ENCODE measurements around the gene GLIS1. TPM values are rescaled to one million over a fixed set of nuclear protein-coding genes. Genes with fewer than 3 reads are reported as not detected.

The GLIS1 gene
- total and polyA plus RNA-seq, 2 experiments from 2014 or later = 0.26 to 0.31 TPM

- TF ChIP-seq CTCF (conservative IDR thresholded peaks at IDR 0.05; ENCODE audit: low read depth in 2 of 2) (no peak), EZH2phosphoT487 (IDR thresholded peaks at IDR 0.05; ENCODE audit: unreplicated experiment) (no peak), ZNF114 (CRISPR knock-in tag; IDR thresholded peaks at IDR 0.05) (no peak), ZNF331 (CRISPR knock-in tag; IDR thresholded peaks at IDR 0.05; ENCODE audit: low read depth) (no peak)
Measured at GRCh38 chr1:53656747-53657530, 82.0 kb downstream of the GLIS1 start (continued).

DNA sequence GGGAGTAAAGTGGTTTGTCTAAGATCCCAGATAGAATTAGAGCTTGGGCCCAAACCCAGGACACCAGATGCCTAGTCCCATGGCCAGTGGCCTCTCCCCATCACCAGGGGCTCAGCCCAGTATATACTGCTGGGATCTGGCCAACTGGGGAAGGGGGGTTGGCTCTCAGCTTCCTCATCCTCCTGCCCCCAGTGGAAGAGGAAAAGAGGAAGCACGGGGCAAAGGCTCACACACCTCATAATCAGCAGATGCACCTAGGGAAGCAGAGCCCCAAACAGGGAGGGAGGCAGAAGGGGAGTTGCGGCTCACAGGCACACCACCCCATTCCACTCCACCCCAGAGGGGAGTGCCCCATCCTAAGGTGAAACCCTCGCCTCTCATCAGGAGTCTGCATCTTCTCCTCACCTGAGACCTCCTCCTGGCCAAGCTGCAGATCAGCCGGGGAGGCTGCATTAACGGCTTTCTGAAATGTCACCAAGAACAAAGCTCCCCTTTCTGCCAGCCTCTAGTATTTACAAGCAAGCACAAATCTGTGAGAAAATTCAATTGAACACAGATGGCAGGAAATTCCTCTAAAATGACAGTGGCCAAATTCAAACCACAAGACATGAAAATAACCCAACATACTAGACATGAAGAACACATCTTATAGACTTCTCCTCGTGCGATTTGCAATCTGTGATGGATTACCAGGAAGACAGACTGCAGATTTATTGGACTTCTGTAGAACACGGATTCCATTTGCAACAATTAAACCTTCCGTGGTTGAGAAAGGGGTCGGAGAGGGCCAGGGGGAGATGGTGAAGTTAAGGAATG is 82.8 kb downstream of the GLIS1 start:
- no peaks in the 10 kb centered on the region for H3K79me2 ChIP-seq (replicated peaks; ENCODE audit: insufficient read depth)
- Mint-ChIP-seq H3K27ac (no peak overlapping the region), H3K36me3 (ENCODE audit: low read depth) (no peaks in the 10 kb centered on the region), H3K4me3 (no peak overlapping the region), H3K9me3 (no peaks in the 10 kb centered on the region), H3K27me3 (ENCODE audit: insufficient read depth, low read depth, poor library complexity) (peaks cover 11% of the 10 kb centered on the region), H3K4me1 (peaks cover 21% of the 10 kb centered on the region)
- DNase-seq (ENCODE audit: low spot score) (no peak), ATAC-seq (no peak)
- H3K4me2 ChIP-seq = no peak overlapping the region
- no peaks in the 10 kb centered on the region for H3K36me3 ChIP-seq (ENCODE audit: insufficient read depth)
- no peak overlapping the region for H3K4me3 ChIP-seq
- no peaks in the 10 kb centered on the region for H4K20me1 ChIP-seq (replicated peaks; ENCODE audit: insufficient read depth)
- no peaks in the 10 kb centered on the region for H3F3A ChIP-seq (replicated peaks; ENCODE audit: low read depth)
- H3K4me1 ChIP-seq (ENCODE audit: insufficient read depth) = no peaks in the 10 kb centered on the region
- H3K9me2 ChIP-seq (ENCODE audit: insufficient read depth) = no peaks in the 10 kb centered on the region
- H2AFZ ChIP-seq = no peak overlapping the region
- H3K27me3 ChIP-seq (ENCODE audit: insufficient read depth) = no peaks in the 10 kb centered on the region
- H3K27ac ChIP-seq (ENCODE audit: low read depth) = no peak overlapping the region
- TF ChIP-seq POLR2AphosphoS5 (IDR thresholded peaks at IDR 0.05; ENCODE audit: low read depth) = no peak
- no peak for TF ChIP-seq EZH2phosphoT487 (IDR thresholded peaks at IDR 0.05; ENCODE audit: unreplicated experiment)
- TF ChIP-seq EZH2 (IDR thresholded peaks at IDR 0.05; ENCODE audit: low read depth, unreplicated experiment) = no peak
- TF ChIP-seq NANOG (IDR thresholded peaks at IDR 0.05; ENCODE audit: borderline replicate concordance) = no peak
- TF ChIP-seq CTCF (conservative IDR thresholded peaks at IDR 0.05; ENCODE audit: low read depth in 2 of 2) = no peak
- TF ChIP-seq CREB1 (CRISPR knock-in tag; IDR thresholded peaks at IDR 0.05; ENCODE audit: low read depth) = no peak
- no peak for TF ChIP-seq ETS1 (IDR thresholded peaks at IDR 0.05)
- no peak for TF ChIP-seq ZNF114 (CRISPR knock-in tag; IDR thresholded peaks at IDR 0.05)
- TF ChIP-seq, protein P1, sequence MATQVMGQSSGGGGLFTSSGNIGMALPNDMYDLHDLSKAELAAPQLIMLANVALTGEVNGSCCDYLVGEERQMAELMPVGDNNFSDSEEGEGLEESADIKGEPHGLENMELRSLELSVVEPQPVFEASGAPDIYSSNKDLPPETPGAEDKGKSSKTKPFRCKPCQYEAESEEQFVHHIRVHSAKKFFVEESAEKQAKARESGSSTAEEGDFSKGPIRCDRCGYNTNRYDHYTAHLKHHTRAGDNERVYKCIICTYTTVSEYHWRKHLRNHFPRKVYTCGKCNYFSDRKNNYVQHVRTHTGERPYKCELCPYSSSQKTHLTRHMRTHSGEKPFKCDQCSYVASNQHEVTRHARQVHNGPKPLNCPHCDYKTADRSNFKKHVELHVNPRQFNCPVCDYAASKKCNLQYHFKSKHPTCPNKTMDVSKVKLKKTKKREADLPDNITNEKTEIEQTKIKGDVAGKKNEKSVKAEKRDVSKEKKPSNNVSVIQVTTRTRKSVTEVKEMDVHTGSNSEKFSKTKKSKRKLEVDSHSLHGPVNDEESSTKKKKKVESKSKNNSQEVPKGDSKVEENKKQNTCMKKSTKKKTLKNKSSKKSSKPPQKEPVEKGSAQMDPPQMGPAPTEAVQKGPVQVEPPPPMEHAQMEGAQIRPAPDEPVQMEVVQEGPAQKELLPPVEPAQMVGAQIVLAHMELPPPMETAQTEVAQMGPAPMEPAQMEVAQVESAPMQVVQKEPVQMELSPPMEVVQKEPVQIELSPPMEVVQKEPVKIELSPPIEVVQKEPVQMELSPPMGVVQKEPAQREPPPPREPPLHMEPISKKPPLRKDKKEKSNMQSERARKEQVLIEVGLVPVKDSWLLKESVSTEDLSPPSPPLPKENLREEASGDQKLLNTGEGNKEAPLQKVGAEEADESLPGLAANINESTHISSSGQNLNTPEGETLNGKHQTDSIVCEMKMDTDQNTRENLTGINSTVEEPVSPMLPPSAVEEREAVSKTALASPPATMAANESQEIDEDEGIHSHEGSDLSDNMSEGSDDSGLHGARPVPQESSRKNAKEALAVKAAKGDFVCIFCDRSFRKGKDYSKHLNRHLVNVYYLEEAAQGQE (IDR thresholded peaks at IDR 0.05; ENCODE audit: unreplicated experiment) = no peak
- TF ChIP-seq ZNF331 (CRISPR knock-in tag; IDR thresholded peaks at IDR 0.05; ENCODE audit: low read depth) = no peak
- no peak for TF ChIP-seq STAT1 (IDR thresholded peaks at IDR 0.05; ENCODE audit: unreplicated experiment)

Data from GM23338 (cell line).